ENCODE results near the gene NKAIN2. TPM values are rescaled to one million over a fixed set of nuclear protein-coding genes. Genes with fewer than 3 reads are reported as not detected.
"Not testable (repeated sequence)": the region's sequence is repeated elsewhere in the genome, so short reads cannot be mapped to it uniquely, and the experiment has no call there.

NKAIN2 gene
- total RNA-seq, 1 donor from 2014 or later = 0.20 TPM

GRCh38 chr6:124669713-124670480 lies 866.2 kb downstream of the NKAIN2 start:
- DNase-seq (no peak), ATAC-seq (no peak)
- intact Hi-C loops (cut with micrococcal nuclease) = no loop called here

DNA sequence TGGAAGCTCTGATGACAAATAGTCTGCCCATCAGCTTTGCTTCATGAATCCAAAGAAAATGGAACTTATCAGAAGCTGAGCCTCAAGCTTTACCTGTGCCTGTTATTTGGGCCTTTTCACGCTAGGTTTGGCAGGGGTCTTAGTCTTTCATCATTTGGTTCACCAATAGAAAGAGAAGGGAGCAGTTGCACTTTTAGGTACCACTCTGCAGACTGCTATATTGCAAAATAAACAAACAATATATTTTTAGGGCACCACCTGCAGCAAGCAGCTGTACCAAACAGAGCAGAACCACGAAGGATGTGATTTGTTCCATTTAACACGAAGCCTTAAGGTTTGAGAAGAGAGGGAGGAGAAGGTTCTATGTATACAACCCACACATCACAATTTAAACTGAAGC lies 867.1 kb downstream of the NKAIN2 start:
- ATAC-seq (no peak), DNase-seq (no peak)
- intact Hi-C loops (cut with micrococcal nuclease) = no loop called here

DNA sequence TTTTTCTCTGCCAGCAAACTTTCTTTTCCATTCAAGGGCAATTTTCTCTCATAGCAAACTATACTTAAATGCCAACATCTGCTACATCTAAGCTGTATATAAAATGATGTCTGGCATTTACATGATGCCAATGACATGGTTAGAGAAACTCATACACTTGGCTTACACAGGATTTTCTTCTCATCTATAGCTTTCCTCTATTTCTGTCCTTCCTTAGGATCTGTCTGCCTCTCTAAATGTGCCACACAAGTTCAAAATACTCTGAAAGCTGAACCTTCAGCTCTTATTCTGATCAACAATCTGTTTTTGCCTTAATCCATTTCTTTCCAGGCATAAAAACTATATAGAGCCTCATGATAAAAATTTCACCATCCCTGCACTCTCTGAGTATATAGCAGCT lies 867.7 kb downstream of the NKAIN2 start:
- no peak for DNase-seq
- no peak for ATAC-seq
- intact Hi-C loops (cut with micrococcal nuclease) = no loop called here

DNA sequence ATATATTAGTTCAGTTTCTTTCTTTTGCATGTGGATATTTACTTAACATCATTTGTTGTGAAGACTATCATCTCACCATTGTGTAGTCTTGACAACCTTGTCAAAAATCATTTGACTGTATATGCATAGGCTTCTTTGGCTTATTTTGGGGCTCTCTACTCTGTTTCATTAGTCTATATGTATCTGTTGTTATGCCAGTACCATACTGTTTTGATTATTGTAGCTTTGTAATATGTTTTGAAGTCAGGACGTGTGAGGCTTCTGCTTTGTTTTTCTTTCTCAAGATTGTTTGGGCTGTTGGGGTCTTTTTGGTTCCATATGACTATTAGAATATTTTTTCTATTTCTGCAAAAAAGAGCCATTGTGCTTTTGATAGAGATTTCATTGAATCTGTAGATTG lies 870.4 kb downstream of the NKAIN2 start:
- ATAC-seq (no peak), DNase-seq (no peak)
- intact Hi-C loops (cut with micrococcal nuclease) = no loop called here

DNA sequence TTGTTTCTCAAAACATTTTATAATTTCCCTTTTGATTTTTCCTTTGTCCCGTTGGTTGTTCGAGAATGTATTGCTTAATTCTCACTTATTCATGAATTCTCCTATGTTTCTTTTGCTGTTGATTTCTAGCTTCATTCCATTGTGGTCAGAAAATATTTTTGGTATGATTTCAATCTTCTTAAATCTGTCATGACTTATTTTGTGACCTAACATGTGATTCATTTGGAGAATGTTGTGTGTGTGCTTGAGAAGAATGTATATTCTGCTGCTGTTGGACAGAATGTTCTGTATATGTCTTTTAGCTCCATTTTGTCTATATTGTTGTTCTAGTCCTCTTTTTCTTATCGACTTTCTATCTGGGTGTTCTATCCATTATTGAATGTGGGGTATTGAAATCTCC lies 872.4 kb downstream of the NKAIN2 start:
- intact Hi-C loops (cut with micrococcal nuclease) = no loop called here
- DNase-seq (no peak), ATAC-seq (no peak)

DNA sequence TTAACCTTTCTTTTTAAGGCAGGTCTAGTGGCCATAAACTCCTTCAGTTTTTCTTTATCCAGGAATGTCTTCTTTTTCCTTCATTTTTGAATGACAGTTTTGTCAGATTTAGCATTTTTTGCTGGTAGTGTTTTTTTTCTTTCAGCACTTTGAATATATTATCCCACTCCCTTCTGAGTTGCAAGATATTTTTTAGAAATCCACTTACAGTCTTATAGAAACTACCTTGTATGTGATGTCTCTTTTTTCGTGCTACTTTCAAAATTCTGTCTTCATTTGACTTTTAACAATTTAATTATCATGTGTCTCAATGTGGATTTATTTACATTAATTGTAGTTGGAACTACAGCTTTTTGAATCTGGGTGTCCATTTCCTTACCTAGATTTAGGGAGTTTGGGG lies 874.2 kb downstream of the NKAIN2 start:
- DNase-seq (no peak), ATAC-seq (no peak)
- intact Hi-C loops (cut with micrococcal nuclease) = no loop called here

DNA sequence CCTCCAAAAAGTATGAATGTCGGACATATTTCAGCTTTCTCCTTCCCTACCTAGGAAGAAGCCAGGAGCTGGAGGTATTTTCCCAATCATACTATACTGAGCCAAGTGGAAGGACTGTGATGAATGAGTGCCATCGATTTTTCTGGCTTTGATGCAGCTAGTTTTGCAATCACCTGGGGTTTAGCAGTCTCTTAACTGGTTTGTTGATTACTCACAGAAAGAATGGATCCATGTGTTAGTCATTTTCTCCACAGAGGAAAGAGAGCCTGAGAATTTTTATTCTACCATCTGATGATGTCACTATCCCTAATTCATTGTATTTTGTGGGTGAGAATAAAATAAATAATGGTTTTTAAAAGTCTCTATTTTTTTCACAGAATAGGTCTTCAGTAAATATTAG lies 875.7 kb downstream of the NKAIN2 start:
- ATAC-seq (no peak), DNase-seq (no peak)
- intact Hi-C loops (cut with micrococcal nuclease) = no loop called here

DNA sequence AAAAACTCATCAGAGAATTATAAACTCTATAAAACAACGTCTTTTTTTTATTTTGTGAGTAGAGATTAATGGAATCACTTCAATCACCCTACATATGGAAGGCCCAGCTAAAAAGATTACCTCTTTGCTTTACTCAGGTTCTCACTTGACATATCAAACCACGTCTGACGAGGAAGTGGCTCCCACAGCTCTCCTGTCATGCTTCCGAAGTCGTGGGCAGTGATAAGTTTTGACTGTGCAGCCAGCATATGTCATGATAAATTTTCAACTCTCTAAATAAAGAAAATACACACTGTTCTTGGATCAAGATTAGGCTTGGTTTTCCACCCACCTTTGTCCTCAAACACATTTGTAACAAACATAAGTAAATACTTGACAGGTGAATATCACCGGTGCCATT lies 879.1 kb downstream of the NKAIN2 start:
- ATAC-seq (no peak), DNase-seq (no peak)
- intact Hi-C loops (cut with micrococcal nuclease) = no loop called here

GRCh38 chr6:124683507-124683906 lies 879.8 kb downstream of the NKAIN2 start:
- intact Hi-C loops (cut with micrococcal nuclease) = no loop called here
- no peak for DNase-seq
- ATAC-seq = no peak

DNA sequence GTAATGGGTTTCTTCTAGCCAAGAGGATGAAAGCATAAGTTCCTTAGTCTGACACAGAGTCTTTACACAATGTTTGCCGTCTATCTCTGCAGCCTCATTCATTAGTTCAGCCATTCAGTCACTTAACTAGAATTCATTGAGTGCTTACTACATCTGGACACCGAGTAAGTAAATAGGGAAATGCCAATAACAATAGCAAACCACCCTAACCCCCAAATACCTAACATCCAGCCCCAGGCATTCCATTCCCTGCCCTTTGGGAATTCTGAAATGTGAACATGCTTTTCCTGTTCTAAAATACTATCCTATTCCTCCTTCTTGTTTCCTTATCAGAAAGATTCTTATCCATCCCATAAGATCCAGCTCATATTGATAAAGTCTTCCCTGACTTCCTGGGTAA lies 881.0 kb downstream of the NKAIN2 start:
- intact Hi-C loops (cut with micrococcal nuclease) = no loop called here
- ATAC-seq = no peak
- no peak for DNase-seq

GRCh38 chr6:124688369-124688768 lies 884.7 kb downstream of the NKAIN2 start:
- DNase-seq (no peak), ATAC-seq (no peak)
- intact Hi-C loops (cut with micrococcal nuclease) = no loop called here

- ATAC-seq (no peak), DNase-seq (no peak)
- intact Hi-C loops (cut with micrococcal nuclease) = no loop called here
These were observed 890.6 kb downstream of the NKAIN2 start for GRCh38 chr6:124694139-124694705.

- intact Hi-C loops (cut with micrococcal nuclease) = no loop called here
- DNase-seq = no peak
- ATAC-seq = no peak
These were observed 895.4 kb downstream of the NKAIN2 start for GRCh38 chr6:124699038-124699437.

- intact Hi-C loops (cut with micrococcal nuclease) = no loop called here
- DNase-seq (no peak), ATAC-seq (no peak)
These were observed 899.9 kb downstream of the NKAIN2 start for GRCh38 chr6:124703541-124703940.

GRCh38 chr6:124712532-124712931 lies 908.9 kb downstream of the NKAIN2 start:
- DNase-seq; intact Hi-C loops (cut with micrococcal nuclease); ATAC-seq: not testable (repeated sequence)

- DNase-seq (no peak), ATAC-seq (no peak)
- intact Hi-C loops (cut with micrococcal nuclease) = no loop called here
These were observed 911.1 kb downstream of the NKAIN2 start for GRCh38 chr6:124714728-124715127.

DNA sequence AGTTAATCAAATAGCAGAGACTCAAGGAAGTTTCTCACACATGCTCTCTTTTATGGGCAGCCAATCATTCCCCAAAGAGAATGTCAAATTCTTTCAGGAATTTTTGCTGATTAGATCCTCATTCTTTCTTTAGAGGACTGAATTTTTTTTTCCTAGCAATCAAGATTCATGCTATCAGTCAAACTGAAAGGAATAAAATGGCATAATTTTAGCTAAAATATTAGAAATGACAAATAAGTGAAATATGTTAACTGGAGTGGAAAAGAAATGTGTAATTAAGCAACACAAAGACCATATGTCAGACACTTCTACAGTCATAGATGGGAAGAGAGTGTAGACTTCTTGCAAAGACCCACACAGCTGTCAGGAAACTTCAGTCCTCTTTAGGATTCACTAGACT lies 916.2 kb downstream of the NKAIN2 start:
- DNase-seq = no peak
- ATAC-seq = no peak
- intact Hi-C loops (cut with micrococcal nuclease) = no loop called here

DNA sequence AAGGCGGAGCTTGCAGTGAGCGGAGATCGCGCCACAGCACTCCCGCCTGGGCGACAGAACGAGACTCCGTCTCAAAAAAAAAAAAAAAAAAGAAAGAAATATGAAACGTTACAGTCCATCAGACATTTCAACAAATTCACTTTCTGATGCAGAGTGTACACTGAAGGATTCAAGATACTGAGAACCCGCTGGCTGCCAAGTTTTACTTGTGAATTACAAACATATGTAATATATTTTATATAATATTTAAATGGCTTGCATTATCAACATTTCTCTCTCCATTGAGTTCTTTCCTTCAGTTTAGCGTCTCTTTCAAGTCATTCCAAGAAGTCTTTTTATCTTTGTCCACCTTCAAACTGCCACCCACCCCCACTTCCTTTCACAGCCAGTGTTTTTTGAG lies 917.7 kb downstream of the NKAIN2 start:
- no peak for ATAC-seq
- no peak for DNase-seq
- intact Hi-C loops (cut with micrococcal nuclease) = no loop called here

GRCh38 chr6:124722141-124722878 lies 918.6 kb downstream of the NKAIN2 start:
- intact Hi-C loops (cut with micrococcal nuclease) = no loop called here
- no peak for ATAC-seq

GRCh38 chr6:124723671-124724070 lies 920.0 kb downstream of the NKAIN2 start:
- ATAC-seq = no peak
- intact Hi-C loops (cut with micrococcal nuclease) = no loop called here
- no peak for DNase-seq

More at GRCh38 chr6:124722141-124722878, 918.6 kb downstream of the NKAIN2 start:
- no peak for DNase-seq

Data from left ventricle myocardium superior (tissue), 1 donor.